Stimulated activated CD8-positive, alpha-beta memory T cell treated with anti-CD3 and anti-CD28 coated beads, Interleukin-2, amount 100 ng/mL, for 1 hour (primary cell): ENCODE data around the gene ACSF2.

ENCODE experiments used
- DNase-seq, 2 donors: peaks; one replicate each; pipeline ENCODE4 v3.0.0-alpha.2; 2020; ENCODE audit warnings: low read depth in 2 of 2

ACSF2 gene

DNA sequence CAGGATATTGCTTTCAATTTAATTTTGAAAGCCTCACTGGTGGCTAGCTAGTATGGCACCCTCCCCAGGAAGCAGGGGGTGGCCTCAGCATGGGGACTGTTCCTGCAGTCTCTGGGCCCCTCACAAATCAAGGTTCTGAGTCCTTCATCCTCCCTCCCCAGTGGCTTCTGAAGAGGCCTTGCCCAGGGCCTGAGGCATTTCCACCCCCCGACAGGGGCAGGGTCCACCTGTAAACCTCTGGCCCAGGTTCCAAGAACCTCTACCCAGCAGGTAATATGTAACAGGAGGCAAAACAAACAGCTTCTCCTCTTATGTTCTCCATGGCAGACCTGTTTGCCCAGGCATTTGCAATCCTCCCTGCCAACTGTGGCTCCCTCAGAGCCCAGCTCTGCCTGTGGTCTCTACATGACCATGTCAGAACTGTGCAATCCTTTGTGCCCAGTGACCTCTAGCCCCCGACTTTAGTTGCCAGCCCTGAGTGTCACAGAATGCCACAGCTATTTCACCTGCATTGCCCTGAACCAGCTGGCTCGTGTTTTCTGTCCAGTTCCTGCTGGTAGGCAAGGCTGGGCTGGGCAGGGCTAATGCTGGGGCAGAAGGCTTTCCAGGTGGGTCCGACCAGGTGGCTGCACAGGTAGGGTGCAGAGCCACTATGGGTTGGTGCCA is 14.3 kb downstream of the ACSF2 start:
- no peak for DNase-seq

- DNase-seq = no peak
Measured at GRCh38 chr17:50440838-50441829, 15.1 kb downstream of the ACSF2 start.

- DNase-seq = no peak
Measured at GRCh38 chr17:50443505-50443974, 17.5 kb downstream of the ACSF2 start.

- no peak for DNase-seq
Measured at GRCh38 chr17:50444841-50445715, 19.1 kb downstream of the ACSF2 start.

DNA sequence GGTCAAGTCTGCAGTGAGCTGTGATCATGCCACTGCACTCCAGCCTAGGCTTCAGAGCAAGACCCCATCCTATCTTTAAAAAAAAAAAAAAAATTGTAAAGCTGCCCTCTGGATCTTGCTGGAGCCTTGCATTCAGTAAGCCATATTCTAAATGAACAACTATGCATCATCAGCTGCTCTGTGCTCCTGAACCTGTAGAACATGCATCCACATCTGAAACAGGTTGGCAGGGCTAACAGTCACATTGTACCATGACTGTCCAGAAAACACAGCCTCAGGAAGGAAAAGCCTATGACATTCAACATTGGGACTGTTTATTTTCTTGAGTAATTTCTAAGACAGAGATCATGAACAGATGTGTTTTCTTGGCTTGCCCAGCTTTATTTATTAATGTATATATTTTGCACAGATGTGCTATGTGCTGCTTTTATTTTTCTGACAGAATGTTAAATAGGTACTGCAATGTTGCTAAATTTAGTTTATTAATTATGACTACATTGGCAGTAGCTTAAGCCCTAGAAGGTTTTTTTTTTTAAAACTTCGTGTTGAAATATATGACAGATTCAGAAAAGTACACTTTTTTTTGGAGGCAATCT is 19.8 kb downstream of the ACSF2 start:
- DNase-seq = no peak

DNA sequence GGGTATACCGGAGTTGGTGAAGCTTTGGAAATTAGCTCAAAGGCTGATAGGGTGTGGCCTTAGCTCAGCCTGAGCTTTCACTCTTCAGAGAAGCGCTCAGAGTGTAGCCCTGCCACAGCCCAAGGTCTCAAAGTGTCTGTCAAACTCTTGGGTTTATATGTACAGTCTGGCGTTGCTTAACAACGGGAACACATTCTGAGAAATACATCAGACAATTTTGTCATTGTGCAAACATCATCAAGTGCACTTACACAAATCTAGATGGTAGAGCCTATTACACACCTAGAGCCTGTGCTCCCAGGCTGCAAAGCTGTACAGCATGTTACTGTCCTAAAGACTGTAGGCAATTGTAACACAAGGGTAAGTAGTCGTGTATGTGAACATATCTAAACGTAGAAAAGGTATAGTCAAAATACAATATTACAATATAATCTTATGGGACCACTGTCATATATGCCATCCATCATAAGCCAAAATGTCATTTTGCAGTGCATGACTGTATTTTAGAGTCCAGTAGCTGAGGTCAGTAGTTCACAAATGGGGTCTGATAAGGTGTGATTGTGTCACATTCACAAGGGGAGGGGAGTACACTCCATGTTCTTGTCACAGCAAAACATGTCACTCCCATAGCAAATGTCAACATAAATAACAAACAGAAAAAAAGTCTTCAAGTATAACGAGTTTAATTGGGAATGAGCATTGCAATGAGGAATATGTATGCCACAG is 22.0 kb downstream of the ACSF2 start:
- DNase-seq = no peak

DNA sequence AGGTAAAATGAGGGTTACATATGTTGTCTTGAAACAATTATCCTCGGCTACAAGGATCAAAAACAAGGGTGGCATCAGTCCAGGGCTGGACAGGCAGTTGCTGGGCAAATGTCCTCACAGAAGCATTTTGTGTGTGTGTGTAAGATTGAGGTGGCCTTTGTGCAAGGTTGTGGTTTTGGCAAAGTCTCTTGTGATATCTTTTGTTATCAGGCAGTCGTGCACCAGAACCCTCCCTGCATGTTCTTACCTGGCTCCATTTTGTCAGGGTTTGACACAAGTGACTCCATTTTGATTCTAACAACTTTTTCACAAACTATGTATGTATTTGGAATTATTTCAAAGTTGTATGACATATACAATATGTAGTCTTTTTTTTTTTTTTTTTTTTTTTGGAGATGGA is 22.6 kb downstream of the ACSF2 start:
- DNase-seq = no peak

DNA sequence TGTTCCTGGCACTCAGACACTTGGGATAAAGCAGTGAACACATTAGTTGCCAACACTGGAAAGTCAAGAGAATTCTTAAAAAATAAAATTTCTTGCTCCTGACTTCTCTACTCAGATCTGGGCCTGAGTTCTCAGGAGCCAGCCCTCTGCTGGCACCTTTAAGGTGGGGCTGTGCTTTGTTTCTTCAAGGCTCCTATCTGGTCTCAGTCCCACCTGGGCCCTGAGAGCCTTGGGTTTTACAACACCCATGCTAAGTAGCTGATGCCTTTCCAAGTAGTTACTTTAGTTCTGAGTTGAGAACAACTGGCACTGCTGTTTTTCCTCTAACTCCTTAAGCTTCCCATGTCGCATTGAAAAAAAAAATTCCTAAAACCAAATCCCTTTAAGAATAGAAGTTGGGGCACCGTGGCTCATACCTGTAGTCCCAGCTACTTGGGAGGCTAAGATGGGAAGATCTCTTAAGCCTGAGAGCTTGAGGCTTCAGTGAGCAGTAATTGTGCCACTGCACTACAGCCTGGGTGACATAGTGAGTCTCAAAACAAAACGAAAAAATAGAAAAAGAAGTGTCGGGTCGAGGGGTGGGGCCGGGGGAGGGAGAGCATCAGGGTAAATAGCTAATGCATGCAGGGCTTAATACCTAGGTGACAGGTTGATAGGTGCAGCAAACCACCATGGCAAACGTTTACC is 26.1 kb downstream of the ACSF2 start:
- no peak for DNase-seq

DNA sequence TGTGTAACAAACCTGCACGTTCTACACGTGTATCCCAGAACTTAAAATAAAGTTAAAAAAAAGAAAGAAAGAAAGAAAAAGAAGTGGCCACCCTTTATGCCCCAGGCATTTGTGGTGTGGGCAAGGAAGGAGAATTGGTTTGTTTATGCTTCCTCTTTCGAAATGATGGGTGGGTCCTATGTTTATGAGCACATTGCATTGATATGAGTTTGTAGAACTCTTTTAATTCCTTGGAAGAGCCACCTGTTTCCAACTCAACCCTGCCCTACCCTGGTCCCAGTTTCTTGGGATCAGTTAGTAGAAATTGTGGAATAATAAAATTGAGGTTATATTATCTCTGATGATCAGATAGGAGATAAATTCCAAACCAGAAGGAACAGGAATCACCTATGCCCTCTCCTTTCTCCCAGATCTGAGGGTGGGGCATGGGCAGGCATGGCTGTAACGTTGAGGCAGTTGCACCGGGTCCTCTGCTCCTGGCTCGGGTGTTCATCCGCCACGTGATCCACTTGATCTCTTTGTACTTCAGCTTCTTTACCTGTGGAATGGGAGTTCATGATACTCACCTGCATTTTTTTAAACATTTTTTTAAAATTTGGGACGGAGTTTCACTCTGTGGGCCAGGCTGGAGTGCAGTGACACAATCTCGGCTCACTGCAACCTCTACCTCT is 26.7 kb downstream of the ACSF2 start:
- DNase-seq = no peak

DNA sequence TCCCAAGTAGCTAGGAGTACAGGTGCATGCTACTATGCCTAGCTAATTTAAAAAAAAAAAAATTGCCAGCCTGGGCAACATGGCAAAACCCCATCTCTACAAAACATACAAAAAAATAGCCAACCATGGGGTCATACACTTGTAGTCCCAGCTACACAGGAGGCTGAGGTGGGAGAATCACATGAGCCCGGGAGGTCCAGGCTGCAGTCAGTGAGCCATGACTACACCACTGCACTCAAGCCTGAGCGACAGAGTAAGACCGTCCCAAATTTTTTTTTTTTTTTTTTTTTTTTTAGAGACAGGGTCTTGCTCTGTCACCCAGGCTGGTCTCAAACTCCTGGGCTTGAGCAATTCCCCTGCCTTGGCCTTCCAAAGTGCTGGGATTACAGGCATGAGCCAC is 27.9 kb downstream of the ACSF2 start:
- DNase-seq = no peak

DNA sequence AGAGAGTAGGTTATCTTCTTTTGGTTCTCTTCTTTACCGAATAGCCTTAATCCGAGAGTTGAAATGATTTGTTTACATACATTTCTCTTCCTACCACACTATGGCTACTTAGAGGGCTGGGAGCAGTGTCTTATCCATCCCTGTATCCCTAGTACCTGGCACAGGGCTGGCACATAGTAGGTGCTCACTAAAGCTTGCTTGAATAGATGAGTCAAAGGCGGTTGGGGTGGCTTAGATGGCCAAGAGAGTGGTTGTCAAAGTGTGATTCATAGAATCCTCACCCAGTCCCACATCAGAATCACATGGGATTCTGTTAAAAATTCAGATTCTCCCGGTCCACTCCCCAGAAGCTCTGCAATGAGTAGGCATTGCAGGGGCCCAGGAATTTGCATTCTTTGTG is 31.6 kb downstream of the ACSF2 start:
- no peak for DNase-seq

GRCh38 chr17:50458270-50458669 is 32.3 kb downstream of the ACSF2 start:
- DNase-seq = no peak

GRCh38 chr17:50458701-50459676 is 33.0 kb downstream of the ACSF2 start:
- DNase-seq = no peak

- DNase-seq = no peak
Measured at GRCh38 chr17:50459756-50460155, 33.7 kb downstream of the ACSF2 start.

GRCh38 chr17:50460831-50461526 is 35.0 kb downstream of the ACSF2 start:
- DNase-seq = no peak

DNA sequence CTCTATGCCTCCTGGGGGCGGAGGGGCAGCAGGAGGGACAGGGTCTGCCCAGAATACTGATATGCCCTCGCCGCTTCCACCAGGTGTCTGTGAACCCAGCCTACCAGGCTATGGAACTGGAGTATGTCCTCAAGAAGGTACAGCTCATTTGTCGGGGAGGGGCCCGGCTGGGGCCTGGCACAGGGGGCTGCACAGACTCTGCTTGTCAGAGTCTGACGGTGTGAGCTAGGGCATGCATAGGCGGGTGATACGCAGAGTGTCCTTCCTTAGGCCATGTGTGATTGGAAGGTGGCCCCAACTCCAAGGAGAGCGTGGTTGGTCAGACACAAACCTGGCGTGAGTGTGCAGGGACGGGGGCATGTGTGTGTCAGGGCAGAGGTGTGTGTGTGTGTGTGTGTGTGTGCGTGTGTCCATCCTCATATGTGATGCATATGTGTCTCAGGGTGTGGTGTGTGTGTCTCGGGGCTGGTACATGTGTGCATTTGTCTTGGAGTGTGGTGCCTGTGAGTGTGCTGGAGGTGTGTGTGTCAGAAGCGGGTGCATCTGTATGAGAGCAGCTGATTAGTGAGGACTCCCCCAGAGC is 35.6 kb downstream of the ACSF2 start:
- DNase-seq = no peak

- DNase-seq = no peak
Measured at GRCh38 chr17:50462446-50462845, 36.4 kb downstream of the ACSF2 start.
